Measurements from ENCODE around the gene THAP9.

THAP9 gene

GRCh38 chr4:82948647-82949204, 48.2 kb downstream of the THAP9 start:
- Histone ChIP-seq H3K9me3 (ENCODE audit: control insufficient read depth, low read length) (no peaks in the 10 kb centered on the region), H3K36me3 (ENCODE audit: control insufficient read depth, insufficient read depth, low read length) (peaks cover 4% of the 10 kb centered on the region), H3K4me1 (ENCODE audit: control insufficient read depth, insufficient read depth, low read length, poor library complexity, severe bottlenecking) (no peaks in the 10 kb centered on the region), H3K27me3 (replicated peaks; ENCODE audit: control insufficient read depth, insufficient read depth, low read length, poor library complexity, severe bottlenecking) (no peaks in the 10 kb centered on the region), H3K4me3 (ENCODE audit: insufficient read depth, low read depth, low read length, poor library complexity, severe bottlenecking) (no peak overlapping the region), H3K27ac (ENCODE audit: insufficient read depth, low read length, poor library complexity, severe bottlenecking) (no peak overlapping the region)
- no peak for DNase-seq

- no peaks in the 10 kb centered on the region for H3K4me1 ChIP-seq (ENCODE audit: control insufficient read depth, insufficient read depth, low read length, poor library complexity, severe bottlenecking)
- H3K4me3 ChIP-seq (ENCODE audit: insufficient read depth, low read depth, low read length, poor library complexity, severe bottlenecking): no peak overlapping the region
- no peak overlapping the region for H3K27ac ChIP-seq (ENCODE audit: insufficient read depth, low read length, poor library complexity, severe bottlenecking)
- H3K36me3 ChIP-seq (ENCODE audit: control insufficient read depth, insufficient read depth, low read length): peaks cover 4% of the 10 kb centered on the region
- H3K27me3 ChIP-seq (replicated peaks; ENCODE audit: control insufficient read depth, insufficient read depth, low read length, poor library complexity, severe bottlenecking): no peaks in the 10 kb centered on the region
- DNase-seq: no peak
- H3K9me3 ChIP-seq (ENCODE audit: control insufficient read depth, low read length): no peaks in the 10 kb centered on the region
These were observed 50.7 kb downstream of the THAP9 start for GRCh38 chr4:82951196-82951595.

- H3K4me3 ChIP-seq (ENCODE audit: insufficient read depth, low read depth, low read length, poor library complexity, severe bottlenecking): no peak overlapping the region
- H3K4me1 ChIP-seq (ENCODE audit: control insufficient read depth, insufficient read depth, low read length, poor library complexity, severe bottlenecking): no peaks in the 10 kb centered on the region
- H3K9me3 ChIP-seq (ENCODE audit: control insufficient read depth, low read length): no peaks in the 10 kb centered on the region
- no peak overlapping the region for H3K27ac ChIP-seq (ENCODE audit: insufficient read depth, low read length, poor library complexity, severe bottlenecking)
- H3K27me3 ChIP-seq (replicated peaks; ENCODE audit: control insufficient read depth, insufficient read depth, low read length, poor library complexity, severe bottlenecking): no peaks in the 10 kb centered on the region
- H3K36me3 ChIP-seq (ENCODE audit: control insufficient read depth, insufficient read depth, low read length): peaks cover 4% of the 10 kb centered on the region
- DNase-seq: no peak
These were observed 53.7 kb downstream of the THAP9 start for GRCh38 chr4:82954212-82954611.

GRCh38 chr4:82957045-82957444, 56.5 kb downstream of the THAP9 start:
- Histone ChIP-seq H3K4me3 (ENCODE audit: insufficient read depth, low read depth, low read length, poor library complexity, severe bottlenecking) (no peak overlapping the region), H3K9me3 (ENCODE audit: control insufficient read depth, low read length) (no peaks in the 10 kb centered on the region), H3K4me1 (ENCODE audit: control insufficient read depth, insufficient read depth, low read length, poor library complexity, severe bottlenecking) (no peaks in the 10 kb centered on the region), H3K36me3 (ENCODE audit: control insufficient read depth, insufficient read depth, low read length) (peaks cover 9% of the 10 kb centered on the region), H3K27ac (ENCODE audit: insufficient read depth, low read length, poor library complexity, severe bottlenecking) (no peak overlapping the region), H3K27me3 (replicated peaks; ENCODE audit: control insufficient read depth, insufficient read depth, low read length, poor library complexity, severe bottlenecking) (no peaks in the 10 kb centered on the region)
- DNase-seq: no peak

- H3K4me3 ChIP-seq (ENCODE audit: insufficient read depth, low read depth, low read length, poor library complexity, severe bottlenecking): no peak overlapping the region
- no peak overlapping the region for H3K27ac ChIP-seq (ENCODE audit: insufficient read depth, low read length, poor library complexity, severe bottlenecking)
- peaks cover 11% of the 10 kb centered on the region for H3K36me3 ChIP-seq (ENCODE audit: control insufficient read depth, insufficient read depth, low read length)
These were observed 65.2 kb downstream of the THAP9 start for GRCh38 chr4:82965763-82966162.

GRCh38 chr4:82968972-82969371, 68.4 kb downstream of the THAP9 start:
- Histone ChIP-seq H3K4me3 (ENCODE audit: insufficient read depth, low read depth, low read length, poor library complexity, severe bottlenecking) (no peak overlapping the region), H3K4me1 (ENCODE audit: control insufficient read depth, insufficient read depth, low read length, poor library complexity, severe bottlenecking) (no peaks in the 10 kb centered on the region), H3K27ac (ENCODE audit: insufficient read depth, low read length, poor library complexity, severe bottlenecking) (no peak overlapping the region), H3K9me3 (ENCODE audit: control insufficient read depth, low read length) (no peaks in the 10 kb centered on the region), H3K36me3 (ENCODE audit: control insufficient read depth, insufficient read depth, low read length) (peaks cover 13% of the 10 kb centered on the region), H3K27me3 (replicated peaks; ENCODE audit: control insufficient read depth, insufficient read depth, low read length, poor library complexity, severe bottlenecking) (no peaks in the 10 kb centered on the region)
- no peak for DNase-seq

More at GRCh38 chr4:82965763-82966162, 65.2 kb downstream of the THAP9 start:
- DNase-seq: no peak
- Histone ChIP-seq H3K4me1 (ENCODE audit: control insufficient read depth, insufficient read depth, low read length, poor library complexity, severe bottlenecking) (no peaks in the 10 kb centered on the region), H3K27me3 (replicated peaks; ENCODE audit: control insufficient read depth, insufficient read depth, low read length, poor library complexity, severe bottlenecking) (no peaks in the 10 kb centered on the region), H3K9me3 (ENCODE audit: control insufficient read depth, low read length) (no peaks in the 10 kb centered on the region)

- no peak for DNase-seq
These were observed 68.9 kb downstream of the THAP9 start for GRCh38 chr4:82969414-82969813.

More at GRCh38 chr4:82969414-82969813, 68.9 kb downstream of the THAP9 start:
- Histone ChIP-seq H3K4me1 (ENCODE audit: control insufficient read depth, insufficient read depth, low read length, poor library complexity, severe bottlenecking) (no peaks in the 10 kb centered on the region), H3K36me3 (ENCODE audit: control insufficient read depth, insufficient read depth, low read length) (peaks cover 13% of the 10 kb centered on the region), H3K27me3 (replicated peaks; ENCODE audit: control insufficient read depth, insufficient read depth, low read length, poor library complexity, severe bottlenecking) (no peaks in the 10 kb centered on the region), H3K9me3 (ENCODE audit: control insufficient read depth, low read length) (no peaks in the 10 kb centered on the region), H3K27ac (ENCODE audit: insufficient read depth, low read length, poor library complexity, severe bottlenecking) (no peak overlapping the region), H3K4me3 (ENCODE audit: insufficient read depth, low read depth, low read length, poor library complexity, severe bottlenecking) (no peak overlapping the region)

Data from effector memory CD4-positive, alpha-beta T cell (primary cell).